ENCODE measurements around the gene UQCC3. TPM values are rescaled to one million over a fixed set of nuclear protein-coding genes. Genes with fewer than 3 reads are reported as not detected.
A peak's percentile ranks its signal among the peaks of the same experiment; 100 is the strongest.

The UQCC3 gene
- total and polyA plus RNA-seq, 9 of the 15 experiments (the other 6 are each of a cell fraction or from before 2014, with no cell fraction given), result 3.3 to 44.3 (median 8.0) TPM

- TF ChIP-seq MGA (IDR thresholded peaks at IDR 0.05) (peak; percentile 68), CREB3 (tag; conservative IDR thresholded peaks at IDR 0.05; ENCODE audit: low read depth) (0 out of 2 replicates have a peak, but pooled peaks have one; percentile 48), PPARD (CRISPR knock-in tag; IDR thresholded peaks at IDR 0.05) (no peak), PHB (CRISPR knock-in tag; IDR thresholded peaks at IDR 0.05) (no peak), TBP (optimal IDR thresholded peaks at IDR 0.05; ENCODE audit: low read depth, low read length) (peak; percentile 74), ETV6 (IDR thresholded peaks at IDR 0.05; ENCODE audit: borderline replicate concordance in 1 of 2, low read depth in 2 of 2, low read length in 1 of 2) (peak; percentile 33 to 55; a peak in 2 of 4 replicates), ETV6 (CRISPR knock-in tag; IDR thresholded peaks at IDR 0.05; ENCODE audit: borderline replicate concordance) (no peak), ESRRA (IDR thresholded peaks at IDR 0.05; ENCODE audit: borderline replicate concordance, low read depth) (0 out of 2 replicates have a peak, but pooled peaks have one; percentile 17), NKRF (IDR thresholded peaks at IDR 0.05; ENCODE audit: borderline replicate concordance) (peak; percentile 80), NUFIP1 (IDR thresholded peaks at IDR 0.05; ENCODE audit: partially characterized antibody) (no peak), NCOA6 (IDR thresholded peaks at IDR 0.05) (no peak)
Measured at GRCh38 chr11:62678770-62679696, 7.6 kb downstream of the UQCC3 start, which contains the start of gene UBXN1 (continued).
